Left kidney (tissue), 2 donors: ENCODE data around the gene KTN1. TPM values are rescaled to one million over a fixed set of nuclear protein-coding genes. Genes with fewer than 3 reads are reported as not detected.

Experiments
- DNase-seq: peaks from one replicate; pipeline ENCODE4 v3.0.0-alpha.2; 2013
- polyA plus RNA-seq: library from polyadenylated mRNA; unstranded; fragments of 120-200 nt; gene quantifications from one replicate; pipeline ENCODE4 v1.2.1, GENCODE V29; 2013; ENCODE audit not compliant: insufficient read length

The KTN1 gene
- polyA plus RNA-seq, 1 donor = 223 TPM

GRCh38 chr14:55609681-55610080, 29.7 kb downstream of the KTN1 start:
- DNase-seq = no peak

- no peak for DNase-seq
Observed at GRCh38 chr14:55610713-55611370, 30.8 kb downstream of the KTN1 start.

- DNase-seq = no peak
Observed at GRCh38 chr14:55611859-55612258, 31.9 kb downstream of the KTN1 start.

GRCh38 chr14:55614304-55614703, 34.3 kb downstream of the KTN1 start:
- no peak for DNase-seq

- DNase-seq = no peak
Observed at GRCh38 chr14:55620277-55620676, 40.3 kb downstream of the KTN1 start.

- DNase-seq = no peak
Observed at GRCh38 chr14:55620981-55621380, 41.0 kb downstream of the KTN1 start.

GRCh38 chr14:55621391-55621790, 41.4 kb downstream of the KTN1 start:
- DNase-seq = no peak

GRCh38 chr14:55624913-55625312, 44.9 kb downstream of the KTN1 start:
- no peak for DNase-seq

- DNase-seq = no peak
Observed at GRCh38 chr14:55625481-55625880, 45.5 kb downstream of the KTN1 start.

- DNase-seq = no peak
Observed at GRCh38 chr14:55626131-55626530, 46.1 kb downstream of the KTN1 start.

GRCh38 chr14:55628426-55628825, 48.4 kb downstream of the KTN1 start:
- DNase-seq = no peak

- no peak for DNase-seq
Observed at GRCh38 chr14:55638665-55639064, 58.7 kb downstream of the KTN1 start.

GRCh38 chr14:55641290-55641689, 61.3 kb downstream of the KTN1 start:
- no peak for DNase-seq

GRCh38 chr14:55641954-55642353, 61.9 kb downstream of the KTN1 start:
- no peak for DNase-seq

- no peak for DNase-seq
Observed at GRCh38 chr14:55645145-55645544, 65.1 kb downstream of the KTN1 start.

- no peak for DNase-seq
Observed at GRCh38 chr14:55645845-55646832, 66.1 kb downstream of the KTN1 start.

GRCh38 chr14:55650992-55651391, 71.0 kb downstream of the KTN1 start:
- no peak for DNase-seq

GRCh38 chr14:55654243-55654642, 74.2 kb downstream of the KTN1 start:
- DNase-seq = no peak

- DNase-seq = no peak
Observed at GRCh38 chr14:55661029-55661428, 81.0 kb downstream of the KTN1 start.

- DNase-seq = no peak
Observed at GRCh38 chr14:55662752-55663151, 82.7 kb downstream of the KTN1 start.

GRCh38 chr14:55665067-55665675, 85.2 kb downstream of the KTN1 start:
- no peak for DNase-seq

- no peak for DNase-seq
Observed at GRCh38 chr14:55667801-55668200, 87.8 kb downstream of the KTN1 start.

- DNase-seq = no peak
Observed at GRCh38 chr14:55671641-55672040, 91.6 kb downstream of the KTN1 start.
